ENCODE measurements around the gene GAL.

GAL gene

DNA sequence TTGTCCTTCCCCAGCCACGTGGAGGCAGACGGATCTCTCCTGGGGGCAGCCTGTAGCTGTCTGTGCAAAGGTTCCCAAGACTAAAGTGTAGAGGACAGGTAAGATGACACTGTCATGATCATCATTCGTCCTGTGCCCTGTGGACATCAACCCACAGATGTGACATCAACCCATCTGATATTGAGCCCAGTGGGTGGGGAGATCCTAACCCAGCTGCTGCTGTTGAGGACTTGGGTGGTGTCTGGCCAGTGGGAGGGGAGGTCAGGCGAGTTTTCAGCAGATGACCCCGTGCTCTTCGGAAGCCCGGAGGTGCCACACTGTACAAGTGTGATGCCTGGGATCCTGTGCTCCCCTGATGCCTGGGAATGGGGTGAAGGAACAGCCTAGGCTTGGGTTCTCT lies 1.2 kb upstream of the GAL start:
- no peak for DNase-seq

DNA sequence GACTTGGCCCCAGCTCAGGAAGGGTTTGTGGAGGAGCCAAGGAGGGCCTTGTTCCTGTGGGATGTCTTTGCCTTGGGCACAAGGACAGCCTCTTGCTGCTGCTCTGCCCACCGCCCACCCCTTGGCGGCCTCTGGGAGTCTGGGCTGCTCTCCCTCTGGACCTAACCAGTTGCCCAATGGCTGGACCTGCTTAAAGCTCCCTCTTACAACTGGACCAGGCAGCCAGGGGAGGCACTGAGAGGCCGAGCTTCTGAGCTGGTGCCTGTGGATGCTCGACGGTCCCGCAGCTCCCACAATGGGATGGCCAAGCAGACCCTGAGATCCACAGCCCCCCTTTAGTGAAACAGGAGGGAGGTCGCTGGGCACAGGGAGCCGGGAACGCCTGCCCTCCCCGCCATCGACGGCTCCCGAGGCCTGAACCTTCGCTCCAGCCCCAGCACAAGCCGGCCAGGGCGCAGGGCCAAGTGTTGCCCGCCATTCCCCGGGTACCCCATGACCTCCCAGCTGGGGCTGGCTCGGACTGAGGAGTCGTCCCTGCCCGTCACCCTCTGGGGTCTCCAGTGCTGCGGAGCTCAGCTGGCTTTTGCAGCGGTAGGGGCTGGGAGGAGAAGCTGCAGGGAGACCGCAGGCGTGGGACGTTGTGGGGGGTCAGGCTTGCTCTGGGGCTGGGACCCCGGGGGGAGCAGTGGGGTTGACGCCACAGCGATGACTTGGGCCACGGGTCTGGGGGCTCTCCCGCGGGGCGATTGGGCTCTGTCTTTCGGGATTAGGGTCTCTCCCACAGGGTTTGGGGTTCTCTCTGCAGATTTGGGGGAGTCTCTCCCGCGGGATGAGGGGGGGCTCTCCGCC lies 584 bp upstream of the GAL start:
- no peak for DNase-seq

DNA sequence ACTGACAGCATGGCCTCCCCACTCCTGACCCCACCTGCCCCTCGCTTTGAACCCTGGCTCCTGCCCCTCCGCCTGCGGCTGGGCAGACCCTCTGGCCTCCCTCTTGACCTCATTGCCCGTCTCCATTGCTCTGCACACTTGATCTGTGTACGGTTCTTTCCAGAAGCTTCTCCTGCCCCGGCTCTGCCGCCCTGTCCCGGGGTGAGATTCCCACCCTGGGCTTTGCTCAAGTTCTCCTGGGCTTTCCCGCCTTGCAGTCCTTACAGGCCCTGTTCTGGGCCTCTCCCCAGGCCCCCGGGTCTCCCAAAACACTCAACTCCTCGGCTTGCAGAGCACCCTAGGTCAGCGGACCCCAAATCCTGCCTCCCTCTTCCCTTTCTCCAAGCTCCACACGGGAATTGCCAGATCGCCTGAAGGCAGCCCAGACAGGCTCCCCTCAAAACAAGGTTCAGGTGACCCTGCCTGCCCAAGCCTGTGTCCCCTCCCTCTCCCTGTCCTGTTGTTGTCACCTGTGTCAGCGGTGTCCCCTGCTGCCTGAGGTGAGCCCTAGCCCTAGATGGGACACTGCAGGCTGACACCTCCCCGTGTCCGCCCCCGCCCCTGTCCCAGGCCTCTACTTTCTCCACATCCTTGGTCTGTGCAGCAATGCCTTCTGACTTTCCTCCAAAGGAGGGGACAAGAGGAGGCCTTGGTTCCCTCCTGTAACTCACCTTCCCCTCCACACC lies 1.5 kb downstream of the GAL start:
- no peak for DNase-seq

DNA sequence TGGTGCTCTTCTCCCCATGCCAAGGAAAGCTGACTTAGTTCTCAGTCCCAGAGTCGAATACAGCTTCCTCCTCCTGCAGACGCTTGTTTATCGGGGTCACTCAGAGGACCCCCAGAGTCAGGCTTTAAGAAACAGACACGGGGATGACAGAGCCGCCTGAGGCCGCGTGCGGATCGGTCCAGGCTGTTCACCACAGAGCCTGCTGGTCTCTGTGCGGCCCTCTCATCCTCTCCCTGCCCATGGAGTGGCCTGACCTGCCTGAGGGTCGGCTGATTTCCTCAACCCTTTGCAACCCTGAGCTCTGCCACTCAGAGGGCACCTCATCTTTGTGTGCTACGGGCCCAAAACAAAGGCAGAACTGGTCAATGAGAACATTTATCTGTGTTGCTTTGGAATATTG lies 2.1 kb downstream of the GAL start:
- DNase-seq: no peak

DNA sequence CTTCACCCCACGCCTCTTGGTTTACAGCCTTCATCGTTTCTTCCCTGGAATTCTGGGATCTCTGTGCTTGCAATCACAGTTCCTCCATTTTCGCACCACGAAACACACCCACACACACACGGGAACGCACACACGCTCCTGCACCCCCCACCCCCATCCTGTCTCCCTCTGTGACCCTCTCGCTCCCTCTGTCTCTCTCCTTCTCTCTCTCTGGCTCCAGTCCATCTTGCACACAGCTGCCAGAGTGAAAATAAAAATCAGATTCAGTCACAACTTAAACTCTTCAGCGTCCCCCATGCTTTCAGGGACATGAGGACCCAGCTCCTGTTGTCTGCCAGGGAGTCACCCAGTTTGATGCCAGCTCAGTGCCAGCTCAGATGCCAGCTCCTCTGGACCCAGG lies 3.0 kb downstream of the GAL start:
- no peak for DNase-seq

DNA sequence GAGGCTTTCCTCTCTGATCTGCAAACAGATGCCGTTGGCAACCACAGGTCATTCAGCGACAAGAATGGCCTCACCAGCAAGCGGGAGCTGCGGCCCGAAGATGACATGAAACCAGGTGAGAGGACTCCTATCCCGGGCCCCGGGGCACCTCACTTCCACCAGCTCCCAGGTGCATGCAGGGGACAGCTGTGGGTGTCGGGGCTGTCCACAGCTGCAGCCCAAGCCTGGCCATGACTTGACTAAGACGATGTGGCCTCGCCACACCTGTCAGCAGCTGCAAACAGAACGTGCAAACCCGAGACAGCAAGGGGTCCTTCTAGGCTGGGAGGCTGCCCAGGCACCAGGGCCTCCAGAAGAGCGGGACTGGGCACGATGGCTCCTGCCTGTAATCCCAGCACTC lies 3.6 kb downstream of the GAL start:
- DNase-seq: no peak

DNA sequence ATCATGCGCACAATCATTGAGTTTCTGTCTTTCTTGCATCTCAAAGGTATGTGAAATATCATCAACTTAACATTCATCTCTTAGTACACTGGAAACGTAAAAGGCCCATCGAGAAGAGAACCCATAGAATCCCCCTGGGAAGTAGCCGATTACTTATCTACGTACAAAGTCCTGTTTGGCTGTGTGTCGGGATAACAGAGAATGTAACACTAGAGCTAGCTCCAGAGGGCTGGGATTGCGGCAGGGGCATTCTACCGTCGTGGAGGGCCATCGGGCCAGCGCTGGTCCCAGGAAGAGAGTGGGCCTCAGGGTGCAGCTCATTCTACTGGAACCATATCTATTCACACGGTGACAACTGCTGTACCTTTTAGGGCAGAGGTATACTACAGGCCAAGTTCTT lies 4.5 kb downstream of the GAL start:
- DNase-seq: no peak

DNA sequence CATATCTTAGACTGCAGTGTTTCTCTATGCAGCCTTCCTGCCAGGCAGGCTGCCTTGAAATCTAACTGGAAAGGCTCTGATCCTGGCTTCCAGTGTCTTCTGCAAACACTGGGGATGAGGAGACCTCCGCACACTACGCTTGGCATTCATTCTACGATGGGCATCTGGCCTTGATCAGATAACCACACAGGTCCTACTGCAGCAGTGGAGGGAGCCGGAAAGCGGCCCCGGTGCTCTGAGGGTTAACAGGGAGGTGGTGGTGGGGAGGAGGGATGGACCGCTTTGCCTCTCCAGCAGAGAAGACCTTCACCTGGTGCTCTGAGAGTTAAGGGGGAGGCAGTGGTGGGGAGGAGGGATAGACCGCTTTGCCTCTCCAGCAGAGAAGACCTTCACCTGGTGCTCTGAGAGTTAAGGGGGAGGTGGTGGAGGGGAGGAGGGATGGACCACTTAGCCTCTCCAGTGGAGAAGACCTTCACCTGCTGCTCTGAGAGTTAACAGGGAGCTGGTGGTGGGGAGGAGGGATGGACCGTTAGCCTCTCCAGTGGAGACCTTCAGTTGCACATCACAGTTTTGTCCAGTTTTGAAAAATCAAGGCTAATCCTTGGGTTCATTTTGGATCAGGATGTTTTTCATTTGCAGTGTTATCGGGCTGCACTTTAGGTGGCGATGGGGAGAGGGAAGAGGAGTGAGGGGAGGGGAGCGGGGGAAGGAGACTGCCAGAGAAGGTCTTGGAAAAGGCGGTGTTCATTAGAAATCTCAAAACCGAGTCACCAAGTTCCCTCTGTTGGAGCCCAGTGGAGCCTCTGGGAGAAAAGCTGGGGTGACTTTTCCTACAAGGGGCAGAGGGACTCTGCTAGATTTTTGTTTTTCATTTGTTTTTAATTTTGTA lies 5.6 kb downstream of the GAL start:
- no peak for DNase-seq

DNA sequence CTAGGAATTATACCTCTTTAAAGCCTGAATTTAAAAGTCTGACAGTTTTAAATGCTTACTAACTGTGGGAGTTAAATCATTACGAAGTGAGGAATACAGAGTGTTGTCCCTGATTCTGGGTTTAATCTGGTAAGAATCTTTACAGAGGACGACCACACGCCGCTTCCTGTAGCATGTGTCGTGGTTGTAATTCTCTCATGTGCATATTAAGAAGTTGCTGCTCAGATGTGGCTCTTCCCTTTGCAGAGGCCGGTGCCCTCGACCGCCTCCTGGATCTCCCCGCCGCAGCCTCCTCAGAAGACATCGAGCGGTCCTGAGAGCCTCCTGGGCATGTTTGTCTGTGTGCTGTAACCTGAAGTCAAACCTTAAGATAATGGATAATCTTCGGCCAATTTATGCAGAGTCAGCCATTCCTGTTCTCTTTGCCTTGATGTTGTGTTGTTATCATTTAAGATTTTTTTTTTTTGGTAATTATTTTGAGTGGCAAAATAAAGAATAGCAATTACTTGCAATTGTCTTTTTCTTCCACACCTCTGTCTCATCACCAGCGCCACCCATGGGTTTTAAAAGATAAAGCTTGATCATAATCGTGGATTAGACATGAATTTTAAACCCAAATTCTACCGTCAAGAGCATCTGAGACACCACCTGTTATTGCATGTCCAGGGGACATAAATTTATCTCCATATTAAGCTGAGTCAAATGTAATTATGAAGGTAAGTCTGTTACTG lies 6.5 kb downstream of the GAL start:
- no peak for DNase-seq

DNA sequence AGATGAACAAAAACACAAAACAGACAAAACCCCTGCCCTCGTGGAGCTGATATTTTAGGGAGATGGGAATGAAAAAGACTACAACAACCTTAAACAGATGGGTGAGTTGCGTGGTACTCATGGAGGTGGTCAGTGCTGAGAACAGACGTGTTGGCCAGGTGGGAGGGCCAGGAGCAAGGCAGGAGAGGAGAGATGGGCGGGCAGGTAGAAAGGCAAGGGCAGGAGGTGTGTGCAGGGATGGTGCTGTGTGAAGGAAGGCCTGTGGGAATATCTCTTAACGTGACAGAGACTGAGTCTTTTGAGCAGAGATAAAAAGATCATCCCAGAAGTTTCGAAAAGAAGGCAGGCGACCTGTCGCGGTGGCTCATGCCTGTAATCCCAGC lies 7.0 kb downstream of the GAL start:
- DNase-seq: no peak

DNA sequence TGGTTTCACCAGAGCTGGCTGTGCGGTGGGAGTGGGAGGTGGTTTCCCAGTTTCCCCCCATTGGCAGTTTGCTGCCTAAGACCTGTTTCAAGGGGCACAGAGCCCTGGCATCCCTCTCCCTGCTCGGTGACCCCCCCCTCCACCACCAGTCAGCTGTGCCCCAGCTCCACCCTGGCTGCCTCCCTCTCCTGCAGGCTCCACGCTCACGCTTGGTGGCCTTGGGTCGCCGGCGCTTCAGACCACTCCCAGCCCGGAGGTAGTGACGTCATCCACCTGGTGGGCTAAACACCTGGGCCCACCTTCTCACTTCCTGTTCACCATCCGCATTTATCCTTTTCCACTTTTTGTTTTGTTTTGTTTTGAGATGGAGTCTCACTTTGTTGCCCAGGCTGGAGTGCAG lies 7.8 kb downstream of the GAL start:
- no peak for DNase-seq

DNA sequence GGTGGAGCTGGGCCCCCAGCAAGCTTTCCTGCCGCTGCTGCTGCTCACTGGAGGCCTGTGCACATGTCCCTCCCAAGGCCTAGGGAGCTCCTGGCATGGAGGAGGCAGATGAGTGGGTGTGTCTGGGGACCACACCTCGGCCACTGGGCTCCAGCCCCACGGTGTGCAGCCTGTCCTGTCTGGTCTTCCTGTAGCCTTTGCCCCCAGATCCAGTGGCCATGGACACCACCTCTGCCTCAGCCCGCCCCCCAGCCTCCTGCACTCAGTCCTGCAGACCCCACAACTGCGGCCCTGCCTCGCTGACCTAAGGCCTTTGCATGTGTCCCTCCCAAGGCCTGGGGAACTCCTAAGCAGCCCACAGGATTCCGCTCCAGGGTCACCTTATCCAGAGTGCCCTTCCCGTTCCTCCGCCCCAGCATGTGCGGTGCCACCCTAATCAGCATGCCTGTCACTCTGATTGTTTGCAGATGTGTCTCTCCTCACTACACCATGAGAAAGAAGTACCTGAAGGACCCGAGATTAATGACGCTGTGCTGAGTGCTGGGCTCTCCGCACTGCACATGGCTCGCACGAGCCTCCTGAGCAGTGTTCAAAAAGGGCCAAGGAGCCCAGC lies 8.6 kb downstream of the GAL start:
- no peak for DNase-seq

DNA sequence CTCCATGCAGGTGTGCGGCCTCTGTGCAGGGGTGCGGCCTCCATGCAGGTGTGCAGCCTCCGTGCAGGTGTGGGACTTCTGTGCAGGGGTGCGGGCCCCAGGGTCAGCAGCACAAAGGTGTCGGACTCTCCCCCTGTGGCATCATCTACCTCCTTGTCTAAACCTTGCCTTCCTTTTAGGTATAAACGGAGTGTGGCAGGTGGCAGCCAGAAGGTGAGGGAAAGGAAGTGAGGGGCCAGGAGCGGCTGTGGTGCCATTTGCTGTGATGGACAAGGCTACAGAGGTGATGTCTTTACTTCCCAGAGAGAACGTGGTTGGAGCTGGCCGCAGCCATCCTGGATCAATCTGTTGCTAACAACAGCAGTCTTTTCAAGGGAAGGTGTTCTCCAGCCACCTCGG lies 9.1 kb downstream of the GAL start:
- DNase-seq: no peak

DNA sequence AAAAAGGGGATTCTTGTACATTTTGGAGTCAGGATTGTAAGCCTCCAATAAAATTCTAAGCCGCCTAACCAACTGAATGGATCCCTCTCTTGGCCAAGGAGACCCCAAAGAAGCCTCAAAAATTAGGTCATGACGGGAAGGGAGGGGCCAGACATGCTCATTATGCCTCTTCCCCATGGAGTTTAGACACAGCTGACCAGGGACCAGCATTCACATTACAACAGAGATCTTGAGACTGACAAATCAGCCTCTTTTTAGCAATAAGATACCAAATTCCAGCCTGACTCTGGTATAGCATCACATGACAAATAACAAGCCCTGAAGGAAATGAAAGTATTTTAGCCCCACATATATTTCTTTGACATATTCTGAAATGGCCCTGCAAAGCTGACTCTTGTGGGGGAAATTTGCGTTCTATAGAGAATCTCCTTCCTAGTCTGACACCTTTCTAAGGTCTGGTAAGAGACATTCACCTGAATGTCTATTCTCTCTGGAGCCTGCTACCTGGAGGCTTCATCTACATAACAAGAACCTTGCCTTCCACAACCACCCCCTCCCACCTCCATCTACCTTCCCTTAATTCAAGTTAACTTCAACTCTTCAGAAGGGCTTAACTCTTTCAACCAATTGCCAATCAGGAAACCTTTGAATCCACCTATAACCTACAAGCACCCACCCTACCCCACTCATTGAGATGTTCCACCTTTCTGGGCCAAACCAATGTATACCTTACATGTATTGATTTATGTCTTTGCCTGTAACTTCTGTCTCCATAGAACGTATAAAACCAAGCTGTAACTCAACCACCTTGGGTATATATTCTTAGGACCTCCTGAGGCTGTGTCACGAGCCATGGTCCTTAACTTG lies 10.3 kb downstream of the GAL start:
- DNase-seq: no peak

DNA sequence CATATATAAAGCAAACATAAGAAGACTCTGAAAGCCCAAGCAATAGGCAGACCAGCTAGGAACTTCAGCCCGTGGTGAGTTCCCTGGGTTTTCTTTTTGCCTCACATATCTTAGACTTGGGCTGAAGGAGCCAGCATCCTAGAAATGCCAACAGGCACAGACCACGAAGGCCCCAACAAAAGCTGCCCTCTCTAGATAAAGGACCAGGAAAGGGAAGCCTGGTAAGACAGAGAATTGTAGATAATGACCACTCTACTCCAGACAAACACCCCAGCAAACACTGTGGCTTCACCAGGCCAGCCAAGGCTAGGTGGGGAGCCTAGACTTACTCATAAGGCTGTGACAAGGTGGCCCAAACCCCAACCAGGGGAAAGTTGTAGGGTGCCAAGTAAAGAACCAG lies 11.2 kb downstream of the GAL start:
- no peak for DNase-seq

DNA sequence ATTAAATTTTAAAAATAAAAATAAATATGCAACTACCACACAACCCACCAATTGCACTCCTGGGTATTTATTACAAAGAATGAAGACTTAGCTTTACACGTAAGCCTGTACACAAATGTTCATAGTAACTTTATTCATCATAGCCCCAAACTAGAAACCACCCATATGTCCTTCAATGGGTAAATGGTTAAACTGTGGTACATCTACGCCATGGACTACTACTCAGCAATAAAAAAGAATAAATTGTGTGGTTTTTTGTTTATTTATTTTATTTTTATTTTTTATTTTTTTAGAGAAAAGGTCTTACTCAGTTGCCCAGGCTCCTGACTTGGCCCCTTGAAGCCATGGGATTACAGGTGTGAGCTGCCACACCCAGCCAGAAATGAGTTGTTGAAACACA lies 14.6 kb downstream of the GAL start:
- no peak for DNase-seq

DNA sequence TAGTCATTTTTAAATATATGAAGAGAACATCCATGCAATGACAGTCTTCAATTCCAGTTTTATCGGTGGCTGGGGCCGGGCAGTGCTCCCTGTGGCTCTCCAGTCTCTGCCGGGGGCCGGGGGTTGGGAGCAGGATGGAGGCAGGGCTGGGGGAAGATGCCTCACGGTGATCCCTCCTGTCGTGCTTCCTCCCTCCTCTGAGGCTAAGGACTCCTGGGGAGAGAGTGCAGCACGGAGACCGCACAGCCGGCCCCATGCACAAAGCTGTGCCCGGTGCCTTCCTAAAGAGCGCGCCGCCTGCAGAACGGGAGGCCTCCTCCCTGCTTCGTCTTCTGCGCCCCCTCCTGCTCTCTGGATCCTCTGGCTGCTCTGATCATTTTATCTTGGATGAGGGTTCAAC lies 20.5 kb downstream of the GAL start:
- DNase-seq: no peak

DNA sequence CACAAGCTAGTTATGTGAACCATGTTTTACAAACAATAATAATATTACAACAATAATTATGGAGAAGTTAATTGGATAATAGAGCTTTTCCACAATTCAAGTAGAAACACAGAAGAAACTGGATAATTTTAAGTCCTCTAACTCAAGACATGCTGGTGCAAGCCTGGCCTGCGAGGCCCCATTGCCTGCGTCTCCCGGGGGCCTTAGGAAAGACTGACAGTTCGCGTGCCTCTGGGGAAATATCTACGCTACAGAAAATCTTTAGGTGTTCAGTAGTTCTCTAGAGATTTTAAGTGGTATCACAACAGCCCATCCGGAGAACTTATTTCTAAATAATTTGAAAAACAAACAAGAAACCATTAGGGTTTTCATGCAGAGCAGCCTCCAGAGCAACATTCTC lies 23.2 kb downstream of the GAL start:
- no peak for DNase-seq

DNA sequence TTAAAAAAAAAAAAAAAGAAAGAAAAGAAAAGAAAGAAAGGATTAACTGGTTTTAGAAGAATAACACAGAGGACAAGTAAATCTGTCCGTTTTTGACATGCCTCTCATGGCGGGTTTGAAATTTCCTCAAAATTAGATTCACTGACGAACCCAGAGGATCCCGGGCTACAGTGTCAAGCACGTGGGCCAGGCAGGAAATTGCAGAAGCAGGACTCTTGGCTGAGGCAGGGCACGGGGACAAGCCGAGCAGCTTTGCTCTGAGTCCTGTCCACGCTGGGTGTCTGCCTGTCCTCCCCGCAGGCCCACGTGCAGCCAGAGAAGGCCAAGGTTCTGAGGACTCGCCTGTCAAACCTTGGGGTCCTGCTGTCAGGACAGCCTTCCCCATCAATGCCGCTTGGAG lies 24.7 kb downstream of the GAL start:
- no peak for DNase-seq

DNA sequence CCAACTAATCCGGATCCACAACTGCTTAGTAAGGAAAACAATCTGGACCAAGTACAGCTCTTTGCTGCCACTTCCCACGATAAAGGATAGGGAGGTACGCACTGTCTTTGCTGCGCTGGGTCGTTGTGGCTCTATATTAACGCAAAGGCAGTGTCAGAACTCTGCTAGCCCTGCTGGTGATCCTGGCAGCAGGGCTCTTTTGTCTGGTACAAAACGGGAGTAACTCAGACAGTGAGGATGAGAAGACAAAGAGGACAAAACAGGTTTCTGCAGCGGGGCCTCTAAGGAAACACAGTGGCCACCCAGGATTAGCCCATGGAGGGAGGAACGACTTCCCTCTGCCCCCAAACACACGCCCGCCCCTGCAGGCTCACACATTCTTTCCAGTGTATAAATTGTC lies 26.1 kb downstream of the GAL start:
- no peak for DNase-seq

DNA sequence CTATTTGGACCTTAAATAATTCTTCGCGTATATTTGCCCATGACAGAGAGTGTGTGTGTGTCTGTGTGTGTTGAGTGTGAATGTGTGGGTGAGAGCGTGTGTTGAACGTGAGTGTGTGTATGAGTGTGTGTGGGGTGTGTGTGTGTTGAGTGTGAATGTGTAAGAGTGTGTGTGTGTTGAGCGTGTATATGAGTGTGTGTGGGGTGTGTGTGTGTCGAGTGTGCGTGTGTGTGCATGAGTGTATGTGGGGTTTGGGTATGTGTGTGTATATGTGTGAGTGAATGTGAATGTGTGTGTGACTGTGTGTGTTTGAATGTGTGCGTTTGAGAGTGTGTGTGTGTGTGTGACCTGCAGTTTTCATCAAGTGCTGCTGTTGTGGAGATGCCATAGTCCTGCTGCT lies 26.8 kb downstream of the GAL start:
- DNase-seq: no peak

Data from NCI-H1417 (cell line).